Vagina (tissue), 2 donors: ENCODE data around the gene LRRC4C. TPM values are rescaled to one million over a fixed set of nuclear protein-coding genes. Genes with fewer than 3 reads are reported as not detected.

Experiments used
- DNase-seq, 2 donors: peaks; one replicate each; pipeline ENCODE4 v3.0.0-alpha.2; 2017; ENCODE audit errors: extremely low spot score in 2 of 2
- H3K27ac ChIP-seq: fragments of 200-600 bp; sonication (generic); one replicate; pipeline ENCODE4 v1.5.1; 2019
- H3K27me3 ChIP-seq: fragments of 200-600 bp; sonication (generic); one replicate; pipeline ENCODE4 v1.5.1; 2019
- H3K36me3 ChIP-seq, 2 donors: fragments of 200-600 bp; sonication (generic); one replicate each; pipeline ENCODE4 v1.5.1; 2017 to 2019
- H3K4me1 ChIP-seq: fragments of 200-600 bp; sonication (generic); one replicate; pipeline ENCODE4 v1.5.1; 2019
- H3K4me3 ChIP-seq, 2 donors: fragments of 200-600 bp; sonication (generic); 1 replicate in 1 of 2; 2 replicates in 1 of 2; pipeline ENCODE4 v1.5.1; 2016 to 2019
- H3K9me3 ChIP-seq: fragments of 200-600 bp; sonication (generic); one replicate; pipeline ENCODE4 v1.5.1; 2019
- CTCF ChIP-seq, 3 experiments: fragments of 450-650 bp in 2 of 3; fragments of 200-600 bp in 1 of 3; sonication (generic) in 1 of 3; IDR thresholded peaks; one replicate each; pipeline ENCODE4 v1.5.1; 2017 to 2019; ENCODE audit warnings: antibody characterized with exemption in 3 of 3, mild to moderate bottlenecking in 2 of 3, moderate library complexity in 2 of 3
- POLR2A ChIP-seq, 2 donors: fragments of 450-650 bp; IDR thresholded peaks; one replicate each; pipeline ENCODE4 v1.6.1; 2017; ENCODE audit warnings: antibody characterized with exemption in 2 of 2, mild to moderate bottlenecking in 2 of 2, moderate library complexity in 2 of 2
- POLR2AphosphoS5 ChIP-seq, 2 donors: sonication (generic); formaldehyde crosslinking; IDR thresholded peaks; one replicate each; pipeline ENCODE4 v1.9.0; 2017; ENCODE audit warnings: antibody characterized with exemption in 2 of 2, mild to moderate bottlenecking in 2 of 2, low read depth in 1 of 2; ENCODE audit not compliant: insufficient read depth in 1 of 2
- intact Hi-C: fragments of 100-400 bp; cut with DNase I; formaldehyde crosslinking; loops from one replicate; pipeline ENCODE4 v1.15.1; 2023
- total RNA-seq: library from RNA; depleted of rRNA; stranded (reverse); fragments of >200 nt; gene quantifications from one replicate; pipeline ENCODE4 v1.2.3, GENCODE V29; 2016

LRRC4C gene
- total RNA-seq, 1 donor from 2014 or later: 5.6 TPM

GRCh38 chr11:41047229-41047628 is 412.2 kb downstream of the LRRC4C start:
- Histone ChIP-seq H3K9me3 (no peaks in the 10 kb centered on the region), H3K36me3 (no peaks in the 10 kb centered on the region), H3K27ac (no peak overlapping the region), H3K27me3 (no peaks in the 10 kb centered on the region), H3K4me3 (no peak overlapping the region), H3K4me1 (no peaks in the 10 kb centered on the region)
- intact Hi-C loops: no loop called here
- no peak for DNase-seq
- TF ChIP-seq POLR2A (IDR thresholded peaks at IDR 0.05): no peak
- no peak for TF ChIP-seq CTCF (IDR thresholded peaks at IDR 0.05)
- TF ChIP-seq POLR2AphosphoS5 (IDR thresholded peaks at IDR 0.05; ENCODE audit: insufficient read depth in 1 of 2, low read depth in 1 of 2): no peak

GRCh38 chr11:41045266-41045665 is 414.2 kb downstream of the LRRC4C start:
- no peaks in the 10 kb centered on the region for H3K9me3 ChIP-seq
- DNase-seq: no peak
- H3K36me3 ChIP-seq: no peaks in the 10 kb centered on the region
- H3K4me1 ChIP-seq: no peaks in the 10 kb centered on the region
- H3K4me3 ChIP-seq: no peak overlapping the region
- H3K27ac ChIP-seq: no peak overlapping the region
- intact Hi-C loops: no loop called here
- H3K27me3 ChIP-seq: no peaks in the 10 kb centered on the region
- TF ChIP-seq POLR2AphosphoS5 (IDR thresholded peaks at IDR 0.05; ENCODE audit: insufficient read depth in 1 of 2, low read depth in 1 of 2) (no peak), POLR2A (IDR thresholded peaks at IDR 0.05) (no peak), CTCF (IDR thresholded peaks at IDR 0.05) (no peak)

DNA sequence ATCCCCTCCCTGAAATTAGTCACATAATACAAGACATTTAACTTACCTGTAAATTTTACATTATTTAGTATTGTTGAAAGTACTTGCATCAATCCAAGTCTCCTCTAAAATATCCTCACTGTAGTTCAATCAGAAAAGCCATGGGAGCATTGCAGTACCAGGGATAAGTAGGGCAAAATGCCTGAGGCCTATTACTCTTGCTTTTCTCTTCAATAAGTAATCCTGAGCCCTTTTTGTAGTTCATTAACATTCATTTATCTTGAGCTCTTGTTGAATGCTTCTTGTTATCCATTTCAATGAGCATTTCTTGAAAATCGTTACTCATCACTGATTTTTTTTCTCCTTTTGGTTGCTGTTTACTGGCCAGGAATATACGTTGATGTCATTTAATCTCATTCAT is 414.7 kb downstream of the LRRC4C start:
- TF ChIP-seq POLR2AphosphoS5 (IDR thresholded peaks at IDR 0.05; ENCODE audit: insufficient read depth in 1 of 2, low read depth in 1 of 2) (no peak), POLR2A (IDR thresholded peaks at IDR 0.05) (no peak), CTCF (IDR thresholded peaks at IDR 0.05) (no peak)
- H3K27ac ChIP-seq: no peak overlapping the region
- no peak overlapping the region for H3K4me3 ChIP-seq
- no peak for DNase-seq
- H3K9me3 ChIP-seq: no peaks in the 10 kb centered on the region
- intact Hi-C loops: no loop called here
- H3K27me3 ChIP-seq: no peaks in the 10 kb centered on the region
- no peaks in the 10 kb centered on the region for H3K36me3 ChIP-seq
- no peaks in the 10 kb centered on the region for H3K4me1 ChIP-seq

DNA sequence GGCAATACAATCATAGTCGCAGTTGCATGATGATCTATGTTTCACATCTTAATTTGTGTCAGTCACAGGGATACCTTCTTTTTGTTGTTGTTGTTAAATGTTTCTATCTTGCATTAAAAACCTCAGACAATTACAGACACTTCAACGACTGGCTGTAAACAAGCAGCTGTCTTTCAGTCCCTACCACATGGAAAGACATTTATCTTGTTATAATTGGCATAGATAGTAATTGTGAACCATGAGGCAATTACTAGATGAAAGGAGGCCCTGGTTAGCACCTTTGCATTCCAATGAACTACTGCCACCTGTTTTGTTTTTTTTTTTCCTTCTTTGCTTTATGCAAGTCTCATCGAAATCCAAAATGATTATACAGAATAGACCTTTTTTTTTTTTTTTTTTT is 416.8 kb downstream of the LRRC4C start:
- DNase-seq: no peak
- intact Hi-C loops: no loop called here
- no peaks in the 10 kb centered on the region for H3K9me3 ChIP-seq
- H3K36me3 ChIP-seq: no peaks in the 10 kb centered on the region
- TF ChIP-seq CTCF (IDR thresholded peaks at IDR 0.05) (no peak), POLR2A (IDR thresholded peaks at IDR 0.05) (no peak), POLR2AphosphoS5 (IDR thresholded peaks at IDR 0.05; ENCODE audit: insufficient read depth in 1 of 2, low read depth in 1 of 2) (no peak)
- H3K27ac ChIP-seq: no peak overlapping the region
- H3K4me1 ChIP-seq: no peaks in the 10 kb centered on the region
- H3K4me3 ChIP-seq: no peak overlapping the region
- H3K27me3 ChIP-seq: no peaks in the 10 kb centered on the region

- TF ChIP-seq POLR2A (IDR thresholded peaks at IDR 0.05) (no peak), POLR2AphosphoS5 (IDR thresholded peaks at IDR 0.05; ENCODE audit: insufficient read depth in 1 of 2, low read depth in 1 of 2) (no peak), CTCF (IDR thresholded peaks at IDR 0.05) (no peak)
- intact Hi-C loops: no loop called here
- Histone ChIP-seq H3K9me3 (no peaks in the 10 kb centered on the region), H3K4me1 (no peaks in the 10 kb centered on the region), H3K4me3 (no peak overlapping the region), H3K27me3 (no peaks in the 10 kb centered on the region), H3K36me3 (no peaks in the 10 kb centered on the region), H3K27ac (no peak overlapping the region)
- no peak for DNase-seq
Observed at GRCh38 chr11:41040474-41040873, 419.0 kb downstream of the LRRC4C start.
